Mammary epithelial cell (primary cell): ENCODE data around the gene TREH.
"Not testable (repeated sequence)": the region's sequence is repeated elsewhere in the genome, so short reads cannot be mapped to it uniquely, and the experiment has no call there.

Experiments
- EZH2 ChIP-seq: IDR thresholded peaks from 2 replicates; pipeline ENCODE4 v1.6.1; 2012; ENCODE audit warnings: low read length, inconsistent platforms, borderline replicate concordance
- TF ChIP-seq, protein P1 (sequence below), 2 donors: IDR thresholded peaks in 1 of 2; conservative IDR thresholded peaks in 1 of 2; 2 replicates each; pipeline ENCODE4 v1.5.1; 2011 to 2012; ENCODE audit warnings: inconsistent platforms in 2 of 2, low read length in 2 of 2, mild to moderate bottlenecking in 2 of 2, control low read depth in 1 of 2, low read depth in 1 of 2; ENCODE audit not compliant: insufficient read depth in 1 of 2; ENCODE audit errors: extremely low read depth in 1 of 2

DNA sequence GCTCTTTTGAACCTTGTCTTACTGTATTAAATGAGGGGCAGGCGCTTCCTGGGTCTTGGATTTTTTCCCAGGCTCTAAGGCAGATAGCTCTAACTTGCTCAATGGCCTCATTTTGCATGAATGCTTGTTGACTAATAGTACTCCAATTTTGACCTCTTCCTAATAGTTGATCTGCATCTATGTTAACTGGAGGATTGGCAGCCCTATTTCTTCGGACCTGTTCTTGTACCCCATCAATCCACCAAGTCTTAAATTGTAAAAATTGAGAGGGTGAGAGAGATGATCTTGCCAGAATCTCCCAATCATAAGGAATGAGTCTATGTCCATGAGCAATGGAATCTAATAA is 48.2 kb upstream of the TREH start:
- TF ChIP-seq, protein P1, sequence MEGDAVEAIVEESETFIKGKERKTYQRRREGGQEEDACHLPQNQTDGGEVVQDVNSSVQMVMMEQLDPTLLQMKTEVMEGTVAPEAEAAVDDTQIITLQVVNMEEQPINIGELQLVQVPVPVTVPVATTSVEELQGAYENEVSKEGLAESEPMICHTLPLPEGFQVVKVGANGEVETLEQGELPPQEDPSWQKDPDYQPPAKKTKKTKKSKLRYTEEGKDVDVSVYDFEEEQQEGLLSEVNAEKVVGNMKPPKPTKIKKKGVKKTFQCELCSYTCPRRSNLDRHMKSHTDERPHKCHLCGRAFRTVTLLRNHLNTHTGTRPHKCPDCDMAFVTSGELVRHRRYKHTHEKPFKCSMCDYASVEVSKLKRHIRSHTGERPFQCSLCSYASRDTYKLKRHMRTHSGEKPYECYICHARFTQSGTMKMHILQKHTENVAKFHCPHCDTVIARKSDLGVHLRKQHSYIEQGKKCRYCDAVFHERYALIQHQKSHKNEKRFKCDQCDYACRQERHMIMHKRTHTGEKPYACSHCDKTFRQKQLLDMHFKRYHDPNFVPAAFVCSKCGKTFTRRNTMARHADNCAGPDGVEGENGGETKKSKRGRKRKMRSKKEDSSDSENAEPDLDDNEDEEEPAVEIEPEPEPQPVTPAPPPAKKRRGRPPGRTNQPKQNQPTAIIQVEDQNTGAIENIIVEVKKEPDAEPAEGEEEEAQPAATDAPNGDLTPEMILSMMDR (conservative IDR thresholded peaks at IDR 0.05 in 1 of 2, IDR thresholded peaks at IDR 0.05 in 1 of 2; ENCODE audit: extremely low read depth in 1 of 2, insufficient read depth in 1 of 2, low read depth in 1 of 2, low read length in 2 of 2) = not testable (repeated sequence)
- TF ChIP-seq EZH2 = not testable (repeated sequence)
